MM.1S (cell line): Measurements from ENCODE around the gene ITGA7.

ENCODE experiments used
- DNase-seq: peaks from one replicate; pipeline ENCODE4 v3.0.0-alpha.2; 2015
- H2AFZ ChIP-seq: fragments of 300-600 bp; sonication (generic); 2 replicates; pipeline ENCODE4 v1.6.0; 2016; ENCODE audit warnings: antibody characterized with exemption, low read length
- H3F3A ChIP-seq: fragments of 300-600 bp; sonication (generic); 2 replicates; pipeline ENCODE4 v1.6.1; 2016; ENCODE audit warnings: mild to moderate bottlenecking, antibody characterized with exemption, low read length, moderate library complexity, mixed read lengths; ENCODE audit not compliant: insufficient read depth
- H3K27ac ChIP-seq: fragments of 300-600 bp; sonication (generic); 2 replicates; pipeline ENCODE4 v1.5.1; 2016; ENCODE audit warnings: mild to moderate bottlenecking, low read length
- H3K27me3 ChIP-seq: fragments of 300-600 bp; sonication (generic); replicated peaks from 2 replicates; pipeline ENCODE4 v1.6.0; 2016; ENCODE audit warnings: low read length; ENCODE audit not compliant: insufficient read depth
- H3K36me3 ChIP-seq: fragments of 300-600 bp; sonication (generic); replicated peaks from 2 replicates; pipeline ENCODE4 v1.6.1; 2016; ENCODE audit warnings: mild to moderate bottlenecking, low read length, mixed read lengths; ENCODE audit not compliant: insufficient read depth
- H3K4me1 ChIP-seq: fragments of 300-600 bp; sonication (generic); 2 replicates; pipeline ENCODE4 v1.6.1; 2016; ENCODE audit warnings: low read length, mixed read lengths
- H3K4me2 ChIP-seq: fragments of 300-600 bp; sonication (generic); 2 replicates; pipeline ENCODE4 v1.6.0; 2016; ENCODE audit warnings: low read depth, low read length
- H3K4me3 ChIP-seq: fragments of 300-600 bp; sonication (generic); 2 replicates; pipeline ENCODE4 v1.5.1; 2016; ENCODE audit warnings: low read length, mixed read lengths
- H3K79me2 ChIP-seq: fragments of 300-600 bp; sonication (generic); 2 replicates; pipeline ENCODE4 v1.6.1; 2016; ENCODE audit warnings: mixed run types, low read length, mixed read lengths
- H3K9ac ChIP-seq: fragments of 300-600 bp; sonication (generic); 2 replicates; pipeline ENCODE4 v1.6.1; 2016; ENCODE audit warnings: low read length, mixed read lengths
- H3K9me2 ChIP-seq: fragments of 300-600 bp; sonication (generic); replicated peaks from 2 replicates; pipeline ENCODE4 v1.6.1; 2016; ENCODE audit warnings: mild to moderate bottlenecking, low read length, mixed read lengths; ENCODE audit not compliant: insufficient read depth
- H3K9me3 ChIP-seq: fragments of 300-600 bp; sonication (generic); replicated peaks from 2 replicates; pipeline ENCODE4 v1.6.1; 2016; ENCODE audit warnings: mild to moderate bottlenecking, low read length, mixed read lengths; ENCODE audit not compliant: insufficient read depth
- H4K20me1 ChIP-seq: fragments of 300-600 bp; sonication (generic); 2 replicates; pipeline ENCODE4 v1.6.1; 2016; ENCODE audit warnings: mild to moderate bottlenecking, low read length, moderate library complexity, mixed read lengths; ENCODE audit not compliant: insufficient read depth
- CTCF ChIP-seq: fragments of 300-600 bp; sonication (generic); IDR thresholded peaks from 2 replicates; pipeline ENCODE4 v1.5.1; 2016; ENCODE audit warnings: antibody characterized with exemption, low read length, mixed read lengths
- EZH2 ChIP-seq: fragments of 300-600 bp; sonication (generic); optimal IDR thresholded peaks from 2 replicates; pipeline ENCODE3; 2017; ENCODE audit warnings: low read depth, mild to moderate bottlenecking, antibody characterized with exemption, low read length, mixed read lengths
- EZH2phosphoT487 ChIP-seq: fragments of 300-600 bp; sonication (generic); IDR thresholded peaks from 2 replicates; pipeline ENCODE4 v1.6.1; 2018; ENCODE audit warnings: antibody characterized with exemption, low read length

Gene ITGA7

DNA sequence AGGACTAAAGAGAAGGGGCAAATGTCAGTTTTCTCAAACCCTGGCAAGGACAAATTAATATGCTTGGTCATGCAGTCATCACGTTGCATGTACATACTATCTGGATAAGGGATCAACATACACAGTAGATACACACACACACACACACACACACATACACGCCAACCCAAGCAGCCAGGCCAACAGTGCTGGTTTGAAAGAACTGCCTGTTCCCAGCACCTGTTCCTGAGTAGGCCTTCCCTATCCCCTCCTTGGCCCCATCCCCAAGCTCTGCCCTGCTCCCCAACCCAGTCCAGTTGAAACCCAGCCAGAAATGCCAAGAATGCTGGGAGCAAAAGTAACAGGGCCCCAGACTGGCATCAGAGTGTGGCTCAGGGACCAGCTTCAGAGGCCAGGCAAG is 4.4 kb downstream of the ITGA7 start:
- no peak overlapping the region for H3K4me3 ChIP-seq
- H3K4me1 ChIP-seq = no peaks in the 10 kb centered on the region
- H3K4me2 ChIP-seq = no peak overlapping the region
- H3F3A ChIP-seq = no peaks in the 10 kb centered on the region
- DNase-seq = no peak
- no peaks in the 10 kb centered on the region for H3K36me3 ChIP-seq
- H2AFZ ChIP-seq = no peak overlapping the region
- H3K79me2 ChIP-seq = no peaks in the 10 kb centered on the region
- TF ChIP-seq EZH2phosphoT487 = no peak
- no peak for TF ChIP-seq EZH2
- no peak for TF ChIP-seq CTCF
- no peak overlapping the region for H3K9ac ChIP-seq
- H3K9me3 ChIP-seq = no peaks in the 10 kb centered on the region
- H3K27me3 ChIP-seq = peaks cover 12% of the 10 kb centered on the region; the same call in 1 of the 2 replicates
- H3K27ac ChIP-seq = no peak overlapping the region
- no peaks in the 10 kb centered on the region for H4K20me1 ChIP-seq
- H3K9me2 ChIP-seq = no peaks in the 10 kb centered on the region

DNA sequence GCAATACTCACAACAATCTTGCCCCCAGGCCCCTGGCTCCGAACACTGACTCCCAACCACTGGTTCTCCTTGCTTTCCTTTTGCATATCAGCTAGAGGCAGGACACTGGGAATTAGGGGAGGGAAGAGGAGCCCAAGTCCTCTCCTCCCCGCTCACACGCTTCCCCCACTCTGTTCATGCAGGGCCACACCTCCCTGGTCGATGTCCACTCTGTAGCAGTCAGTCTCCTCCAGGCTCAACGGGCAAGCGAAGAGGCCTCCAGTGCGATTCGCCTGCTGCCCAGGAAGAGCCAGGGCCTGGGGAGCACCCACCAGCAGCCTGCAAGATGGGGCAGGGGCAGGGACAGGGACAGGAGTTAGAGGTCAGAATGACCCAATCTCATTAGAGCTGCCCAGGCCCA is 4.8 kb downstream of the ITGA7 start:
- no peak for DNase-seq
- no peaks in the 10 kb centered on the region for H3K9me3 ChIP-seq
- no peaks in the 10 kb centered on the region for H3K36me3 ChIP-seq
- H3K4me1 ChIP-seq = no peaks in the 10 kb centered on the region
- no peak overlapping the region for H3K27ac ChIP-seq
- no peaks in the 10 kb centered on the region for H4K20me1 ChIP-seq
- no peaks in the 10 kb centered on the region for H3F3A ChIP-seq
- no peak overlapping the region for H3K4me2 ChIP-seq
- H2AFZ ChIP-seq = no peak overlapping the region
- no peak overlapping the region for H3K9ac ChIP-seq
- H3K79me2 ChIP-seq = no peaks in the 10 kb centered on the region
- H3K9me2 ChIP-seq = no peaks in the 10 kb centered on the region
- TF ChIP-seq EZH2 = no peak
- TF ChIP-seq EZH2phosphoT487 = no peak
- no peak for TF ChIP-seq CTCF
- H3K27me3 ChIP-seq = peaks cover 12% of the 10 kb centered on the region; the same call in 1 of the 2 replicates
- no peak overlapping the region for H3K4me3 ChIP-seq

GRCh38 chr12:55700255-55701018 is 7.3 kb downstream of the ITGA7 start:
- Histone ChIP-seq H2AFZ (no peak overlapping the region), H3K4me2 (no peak overlapping the region), H3K9ac (no peak overlapping the region), H3K27ac (no peak overlapping the region), H3F3A (no peaks in the 10 kb centered on the region), H3K9me2 (no peaks in the 10 kb centered on the region), H3K4me1 (no peaks in the 10 kb centered on the region), H3K27me3 (no peaks in the 10 kb centered on the region; the same call in 1 of the 2 replicates), H4K20me1 (no peaks in the 10 kb centered on the region), H3K79me2 (no peaks in the 10 kb centered on the region), H3K4me3 (no peak overlapping the region), H3K9me3 (no peaks in the 10 kb centered on the region), H3K36me3 (no peaks in the 10 kb centered on the region)
- TF ChIP-seq EZH2phosphoT487 (no peak), EZH2 (no peak), CTCF (no peak)
- no peak for DNase-seq
